Measurements from ENCODE around the gene FOXF1.

The FOXF1 gene

DNA sequence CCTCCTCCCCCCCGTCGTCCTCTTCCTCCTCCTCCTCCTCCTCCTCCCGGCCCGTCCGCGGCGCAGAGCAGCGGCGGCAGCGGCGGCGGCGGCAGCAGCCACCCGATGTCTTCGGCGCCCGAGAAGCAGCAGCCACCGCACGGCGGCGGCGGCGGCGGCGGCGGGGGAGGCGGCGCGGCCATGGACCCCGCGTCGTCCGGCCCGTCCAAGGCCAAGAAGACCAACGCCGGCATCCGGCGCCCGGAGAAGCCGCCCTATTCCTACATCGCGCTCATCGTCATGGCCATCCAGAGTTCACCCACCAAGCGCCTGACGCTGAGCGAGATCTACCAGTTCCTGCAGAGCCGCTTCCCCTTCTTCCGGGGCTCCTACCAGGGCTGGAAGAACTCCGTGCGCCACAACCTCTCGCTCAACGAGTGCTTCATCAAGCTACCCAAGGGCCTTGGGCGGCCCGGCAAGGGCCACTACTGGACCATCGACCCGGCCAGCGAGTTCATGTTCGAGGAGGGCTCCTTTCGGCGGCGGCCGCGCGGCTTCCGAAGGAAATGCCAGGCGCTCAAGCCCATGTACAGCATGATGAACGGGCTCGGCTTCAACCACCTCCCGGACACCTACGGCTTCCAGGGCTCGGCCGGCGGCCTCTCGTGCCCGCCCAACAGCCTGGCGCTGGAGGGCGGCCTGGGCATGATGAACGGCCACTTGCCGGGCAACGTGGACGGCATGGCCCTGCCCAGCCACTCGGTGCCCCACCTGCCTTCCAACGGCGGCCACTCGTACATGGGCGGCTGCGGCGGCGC is at the start of gene FOXF1:
Gene FOXF1 (plus strand): TSS at position 63 of the 797 bp plus-strand sequence. CDS start 43 bp downstream, at position 106.
- DNase-seq (ENCODE audit: low spot score) = peak; percentile 51

DNA sequence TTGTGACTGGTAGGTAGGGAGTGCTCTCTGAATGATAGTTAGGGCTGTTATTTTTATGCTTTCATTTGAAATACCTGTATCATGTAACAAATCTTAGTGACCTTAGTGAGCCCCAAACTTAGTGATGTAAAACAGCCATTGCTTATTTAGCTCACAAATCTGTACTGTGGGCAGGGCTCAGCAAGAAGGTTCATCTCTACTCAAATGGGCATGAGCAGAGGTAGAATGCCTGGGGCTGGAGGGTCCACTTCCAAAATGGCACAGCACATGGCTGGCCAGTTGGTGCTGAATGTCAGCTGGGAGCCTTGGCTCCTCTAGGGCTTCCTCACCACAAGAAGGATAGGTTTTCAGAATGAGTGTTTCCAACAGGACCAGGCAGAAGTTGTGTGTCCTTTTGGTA is 49.3 kb upstream of the FOXF1 start:
- no peak for DNase-seq (ENCODE audit: low spot score)

DNA sequence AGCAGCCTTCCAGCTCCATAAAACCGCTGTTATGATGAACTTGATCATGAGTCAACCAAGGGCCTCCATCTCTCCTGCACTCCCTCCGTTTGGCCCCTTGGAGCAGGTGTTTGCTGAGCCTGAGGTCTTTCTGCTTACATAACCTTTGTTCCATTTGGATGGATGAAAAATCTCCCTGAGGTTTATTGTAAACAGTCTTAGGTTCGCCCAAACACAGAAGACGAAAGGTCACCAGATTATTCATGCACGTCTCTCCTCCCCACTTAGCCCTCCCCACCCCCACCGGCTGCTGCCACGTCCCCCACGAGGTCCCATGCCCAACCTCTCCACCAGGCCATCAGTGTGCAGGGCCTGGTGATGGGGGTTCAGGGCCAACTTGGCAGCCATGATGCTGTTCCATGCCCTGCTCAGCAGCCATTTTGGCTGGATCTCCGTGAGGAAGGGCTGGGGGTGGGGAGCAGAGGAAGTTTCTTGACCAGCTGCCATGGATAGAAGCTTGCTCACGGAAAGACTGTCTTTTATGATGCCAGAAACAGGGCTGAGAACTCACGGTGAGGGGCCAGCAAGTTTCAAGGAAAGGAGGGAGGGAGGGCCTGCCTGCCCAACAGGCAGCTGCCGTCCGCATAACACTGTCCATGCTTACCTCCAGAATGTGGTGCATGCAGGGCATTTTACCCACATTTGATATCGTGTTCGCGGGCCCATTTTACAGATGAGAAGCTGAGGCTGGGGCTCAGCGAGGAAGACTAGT is 47.8 kb upstream of the FOXF1 start:
- DNase-seq (ENCODE audit: low spot score) = no peak

DNA sequence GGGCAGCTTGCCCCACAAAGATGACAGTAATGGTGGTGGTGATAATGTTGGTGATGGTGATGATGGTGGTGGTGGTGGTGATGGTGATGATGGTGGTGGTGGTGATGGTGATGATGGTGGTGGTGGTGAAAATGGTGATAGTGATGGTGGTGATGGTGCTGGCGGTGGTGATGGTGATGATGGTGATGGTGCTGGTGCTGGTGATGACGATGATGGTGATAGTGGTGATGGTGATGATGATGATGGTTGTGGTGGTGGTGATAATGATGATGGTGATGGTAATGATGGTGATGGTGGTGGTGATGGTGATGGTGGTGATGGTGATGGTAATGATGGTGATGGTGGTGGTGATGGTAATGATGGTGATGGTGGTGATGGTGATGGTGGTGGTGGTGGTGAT is 46.3 kb upstream of the FOXF1 start:
- DNase-seq (ENCODE audit: low spot score) = no peak

DNA sequence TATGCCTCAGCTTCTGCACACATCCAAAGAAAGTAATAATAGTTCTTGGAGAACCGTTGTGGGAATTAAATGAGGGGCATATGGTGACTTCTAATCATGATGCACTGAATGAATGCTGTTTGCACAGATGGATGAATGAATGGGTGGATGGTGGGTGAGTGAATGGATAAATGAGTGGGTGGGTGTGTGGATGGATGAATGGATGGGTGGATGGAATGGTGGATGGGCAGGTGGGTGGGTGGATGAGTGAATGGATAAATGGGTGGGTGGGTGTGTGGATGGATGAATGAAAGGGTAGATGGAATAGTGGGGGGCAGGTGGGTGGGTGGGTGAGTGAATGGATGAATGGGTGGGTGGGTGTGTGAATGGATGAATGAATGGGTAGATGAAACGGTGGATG is 44.9 kb upstream of the FOXF1 start:
- DNase-seq (ENCODE audit: low spot score) = no peak

DNA sequence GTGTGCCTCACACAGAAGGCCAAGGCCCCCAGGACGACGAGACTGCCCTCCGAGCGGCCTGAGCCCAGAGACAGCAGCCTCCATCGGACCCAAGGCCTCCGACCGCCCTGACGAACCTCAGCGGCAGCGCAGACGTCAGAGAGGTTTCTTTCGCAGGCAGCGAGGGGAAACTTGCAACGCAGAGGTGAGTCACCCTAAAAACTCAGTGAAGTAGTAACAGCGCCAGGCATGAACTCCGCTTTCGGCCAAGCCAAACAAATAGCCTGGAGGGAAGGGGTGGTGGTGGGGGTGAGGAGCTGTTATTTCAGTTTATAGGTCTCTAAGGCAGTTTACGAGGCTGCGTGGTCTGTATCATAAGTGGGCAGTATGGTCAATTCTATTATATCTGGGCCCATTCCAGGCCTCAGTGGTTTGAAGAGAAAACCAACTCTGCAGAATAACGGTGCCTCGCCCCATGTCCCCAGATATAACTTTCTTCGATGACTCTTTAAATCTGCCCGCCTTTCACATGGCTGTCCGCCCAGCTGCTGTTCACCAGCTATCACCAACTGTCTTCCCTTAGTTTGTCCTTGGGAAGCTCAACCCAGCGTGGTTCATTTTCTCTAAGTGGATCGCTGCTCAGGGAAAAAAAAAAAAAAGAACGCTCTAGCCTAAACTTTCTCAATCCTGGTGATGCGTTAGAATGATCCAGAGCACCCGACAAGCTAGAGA is 43.5 kb upstream of the FOXF1 start:
- no peak for DNase-seq (ENCODE audit: low spot score)

DNA sequence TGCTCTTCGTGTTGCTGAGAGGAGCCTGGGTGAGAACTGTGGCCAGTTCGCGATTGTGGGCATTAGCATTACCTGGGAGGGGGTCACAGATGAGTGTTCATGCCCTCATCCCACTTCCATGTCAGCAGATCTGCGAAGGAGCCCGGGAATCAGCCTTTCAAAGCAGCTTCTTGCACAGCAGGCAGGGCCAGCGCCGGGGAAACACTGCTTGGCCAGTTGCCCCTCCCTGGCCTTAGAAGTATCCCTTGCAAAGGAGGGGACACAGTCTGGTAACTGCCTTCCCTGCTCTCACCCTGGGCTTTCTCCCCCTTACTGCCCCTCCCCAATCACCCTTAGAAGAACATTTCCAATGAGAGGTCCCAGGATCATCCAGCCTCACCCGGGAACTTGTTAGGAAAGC is 42.8 kb upstream of the FOXF1 start:
- no peak for DNase-seq (ENCODE audit: low spot score)

DNA sequence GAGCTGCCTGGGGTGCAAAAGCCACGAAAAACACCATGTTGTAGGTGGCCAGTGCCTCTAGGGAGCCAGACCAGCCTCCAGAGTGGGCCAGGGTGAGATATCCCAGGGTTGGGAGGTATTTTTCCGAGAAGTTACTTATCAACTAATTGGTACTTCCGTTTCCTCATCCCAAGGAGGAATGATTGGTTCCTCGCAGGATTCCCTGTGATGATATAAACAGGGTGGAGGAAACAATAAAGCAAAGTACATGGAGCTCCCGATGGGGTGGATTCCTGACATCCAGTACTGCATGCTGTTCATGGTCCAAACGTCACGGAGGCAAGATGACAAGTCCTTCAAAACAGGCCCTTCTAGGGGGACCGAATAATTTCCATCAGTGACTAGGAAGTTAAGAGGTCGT is 39.4 kb upstream of the FOXF1 start:
- DNase-seq (ENCODE audit: low spot score) = no peak

DNA sequence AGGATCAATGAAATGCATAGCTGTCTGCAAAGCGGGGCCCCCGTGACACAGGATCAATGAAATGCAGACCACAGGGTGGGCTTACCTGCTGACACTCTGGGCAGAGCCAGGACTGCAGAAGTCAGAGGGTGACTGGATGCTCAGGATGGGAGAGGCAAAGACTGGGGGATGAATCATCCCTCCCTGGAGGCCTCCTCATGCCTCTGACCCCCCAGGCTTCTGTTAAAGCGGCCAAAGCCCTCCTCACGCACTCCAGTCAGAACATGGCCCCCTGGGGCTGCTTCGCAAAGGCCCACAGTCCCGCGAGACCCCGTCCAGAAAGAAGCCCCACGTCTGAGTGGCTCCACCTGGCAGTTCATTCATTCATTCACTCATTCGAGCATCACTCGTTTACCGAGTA is 38.4 kb upstream of the FOXF1 start:
- no peak for DNase-seq (ENCODE audit: low spot score)

DNA sequence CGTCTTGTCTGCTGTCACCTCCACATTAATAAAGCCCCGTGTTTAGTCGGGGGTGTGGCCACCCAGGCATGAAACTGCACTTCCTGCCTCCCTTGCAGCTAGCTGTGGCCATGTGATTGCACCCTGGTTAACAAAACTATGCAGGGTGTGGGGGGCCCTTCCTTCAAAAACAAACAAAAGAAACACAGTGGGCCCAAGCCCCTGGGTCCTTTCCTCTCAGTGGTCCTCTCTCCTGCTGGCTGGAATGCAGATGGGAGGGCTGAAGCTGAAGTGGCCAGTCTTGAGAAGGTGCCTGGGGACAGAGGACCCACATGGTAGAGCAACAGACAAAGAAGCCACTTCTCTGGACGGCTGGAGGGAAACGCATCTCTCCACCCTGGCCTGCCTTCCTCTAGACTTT is 38.0 kb upstream of the FOXF1 start:
- DNase-seq (ENCODE audit: low spot score) = no peak

DNA sequence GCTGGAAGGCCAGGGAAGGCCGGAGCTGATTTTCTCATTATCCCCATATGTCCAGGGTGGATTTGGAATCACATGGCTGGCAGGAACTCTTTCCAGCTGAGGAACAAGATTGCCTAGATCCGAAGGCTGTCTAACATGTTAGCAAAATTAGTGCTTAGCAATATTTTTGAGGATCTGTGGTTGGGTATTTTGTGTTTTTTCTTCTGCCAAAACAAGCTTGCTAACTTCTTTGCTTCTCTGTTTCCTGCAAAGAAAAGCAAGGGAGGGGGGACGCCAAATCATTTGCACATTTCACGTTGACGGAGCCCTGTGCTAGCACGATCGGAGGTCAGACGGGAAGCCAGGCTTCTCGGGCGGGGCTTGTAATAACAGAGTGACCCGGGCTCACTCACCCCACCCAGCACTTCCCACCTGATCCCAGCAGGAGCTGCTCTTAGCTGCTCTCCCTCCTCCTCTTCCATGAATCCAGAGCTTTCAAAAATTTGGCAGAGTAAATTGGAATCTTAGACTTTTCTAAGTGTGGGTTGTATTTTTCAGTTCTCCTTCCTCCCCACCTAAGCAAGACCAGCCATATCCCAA is 33.3 kb upstream of the FOXF1 start:
- DNase-seq (ENCODE audit: low spot score) = no peak

DNA sequence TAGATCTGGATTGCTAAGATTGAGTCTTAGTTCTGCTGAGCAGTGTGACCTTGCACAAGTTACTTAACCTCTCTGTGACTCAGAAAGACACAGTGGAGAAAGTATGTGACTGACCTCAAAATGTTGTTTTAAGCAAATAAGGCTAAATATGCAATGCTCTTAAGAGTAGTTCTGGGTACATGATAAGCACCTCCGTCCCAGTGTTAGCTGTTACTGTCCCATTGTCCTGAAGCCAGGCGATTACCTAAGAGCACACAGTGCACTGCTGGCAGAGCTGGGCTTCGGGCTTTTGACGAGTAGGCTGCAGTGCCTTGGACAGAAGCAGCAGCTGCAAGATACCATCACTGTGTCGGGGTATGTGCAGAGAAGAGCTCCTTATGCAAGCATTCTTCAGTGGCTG is 32.7 kb upstream of the FOXF1 start:
- DNase-seq (ENCODE audit: low spot score) = no peak

DNA sequence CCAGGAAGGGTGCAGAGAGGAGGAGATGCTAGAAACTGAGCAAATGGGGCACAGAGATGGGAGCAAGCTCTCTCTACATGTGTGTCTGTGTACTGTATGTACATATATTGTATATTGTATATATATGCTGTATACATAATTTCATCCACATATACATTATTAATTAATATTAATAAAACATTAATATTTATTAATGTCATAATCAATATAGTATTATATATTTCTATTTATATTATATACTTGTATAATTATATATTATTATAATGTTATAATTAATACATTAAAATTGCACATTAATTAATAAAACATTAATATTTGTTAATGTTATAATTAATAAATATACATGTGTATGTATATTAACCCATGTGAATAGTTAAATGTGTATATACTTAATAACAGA is 31.5 kb upstream of the FOXF1 start:
- DNase-seq (ENCODE audit: low spot score) = no peak

DNA sequence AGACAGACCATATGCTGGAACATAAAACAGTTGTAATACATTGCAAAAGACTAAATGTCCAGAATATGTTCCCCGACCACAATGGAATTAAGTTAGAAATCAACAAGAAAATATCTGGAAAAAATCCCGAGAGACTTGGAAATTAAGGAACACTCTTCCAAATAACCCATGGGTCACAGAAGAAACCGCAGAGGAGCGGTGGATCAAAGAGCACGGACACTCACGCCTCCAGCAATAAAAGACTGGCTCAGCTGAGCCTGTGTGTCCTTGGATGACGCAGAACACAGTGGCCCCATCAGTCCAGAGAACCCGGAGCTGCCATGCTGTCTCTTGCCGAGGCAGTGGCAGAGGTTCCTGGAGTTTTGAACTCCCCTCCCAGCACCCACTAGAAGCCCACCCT is 30.9 kb upstream of the FOXF1 start:
- no peak for DNase-seq (ENCODE audit: low spot score)

DNA sequence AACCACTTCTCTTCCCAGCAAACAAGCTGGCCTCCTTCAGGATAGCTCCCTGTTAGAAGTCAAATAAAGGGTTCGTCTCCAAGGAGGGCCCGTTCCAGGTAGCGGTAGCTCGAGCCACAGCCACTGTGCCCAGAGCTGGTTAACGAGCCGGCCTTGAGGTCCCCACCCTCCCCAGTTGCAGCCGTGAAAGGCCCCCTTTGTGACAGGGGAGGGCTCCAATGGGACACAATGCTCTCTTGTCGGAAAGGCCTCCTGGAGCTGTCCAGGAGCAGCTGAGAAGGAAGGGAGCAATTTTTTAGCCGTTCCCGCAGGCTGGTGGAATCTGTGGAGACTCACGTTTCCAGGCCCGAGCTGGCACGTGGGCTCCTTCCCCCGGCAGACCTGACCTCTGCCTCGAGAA is 29.9 kb upstream of the FOXF1 start:
- DNase-seq (ENCODE audit: low spot score) = no peak

DNA sequence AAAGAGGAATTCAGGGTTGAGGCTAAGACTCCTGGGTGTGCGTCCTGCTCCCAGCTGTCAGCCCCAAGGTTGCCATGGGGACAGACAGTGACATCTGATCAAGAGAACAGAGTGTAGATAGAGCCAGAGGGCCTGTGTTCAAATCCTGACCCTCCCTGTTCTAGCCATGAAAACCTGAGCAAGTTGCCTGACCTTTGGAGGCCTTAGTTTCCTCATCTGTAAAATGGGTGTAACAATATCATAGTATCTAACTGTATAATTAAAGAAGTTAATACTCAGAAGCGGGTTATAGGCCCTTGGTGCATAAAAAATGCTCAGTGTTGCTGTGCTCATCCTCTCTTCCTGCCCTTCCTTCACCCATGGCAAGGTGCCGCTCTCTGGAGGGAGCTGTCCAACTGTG is 28.7 kb upstream of the FOXF1 start:
- DNase-seq (ENCODE audit: low spot score) = no peak

DNA sequence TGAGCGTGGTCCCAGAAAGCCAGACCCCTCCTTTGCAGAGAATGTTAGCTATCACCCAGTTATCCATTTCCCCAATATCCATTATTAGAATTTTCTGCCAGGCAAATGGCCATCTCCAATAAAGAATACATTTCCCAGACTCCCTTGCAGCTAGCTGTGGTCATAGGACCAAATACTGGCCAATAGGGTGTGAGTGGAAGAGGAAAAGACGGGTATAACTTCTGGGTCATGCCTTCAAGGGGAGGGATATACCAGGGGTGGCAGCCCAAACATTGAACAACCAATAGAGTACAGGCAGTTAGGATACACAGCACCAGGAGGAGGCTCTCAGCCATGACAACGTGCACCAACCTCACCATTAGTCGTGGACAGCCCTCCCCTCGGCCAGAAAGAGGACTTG is 26.1 kb upstream of the FOXF1 start:
- no peak for DNase-seq (ENCODE audit: low spot score)

DNA sequence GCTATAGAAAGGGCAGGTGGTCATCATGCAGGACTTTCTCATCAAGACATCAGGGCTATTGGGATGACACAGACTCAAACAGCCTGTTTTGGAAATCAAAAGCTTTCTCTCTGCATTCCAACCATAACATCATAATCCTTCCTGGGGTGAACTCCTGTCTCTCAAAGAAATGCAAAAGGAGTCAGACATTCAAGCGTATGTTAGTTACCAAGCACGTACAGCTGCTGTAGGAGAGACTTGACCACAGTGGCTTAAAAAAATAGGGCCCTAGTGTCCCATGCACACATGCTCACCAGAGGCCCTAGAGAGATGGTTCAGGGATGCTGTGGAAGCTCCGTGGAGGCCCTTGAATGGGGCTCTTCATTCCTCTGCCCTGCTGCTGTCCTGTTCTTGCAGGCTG is 24.6 kb upstream of the FOXF1 start:
- DNase-seq (ENCODE audit: low spot score) = no peak

DNA sequence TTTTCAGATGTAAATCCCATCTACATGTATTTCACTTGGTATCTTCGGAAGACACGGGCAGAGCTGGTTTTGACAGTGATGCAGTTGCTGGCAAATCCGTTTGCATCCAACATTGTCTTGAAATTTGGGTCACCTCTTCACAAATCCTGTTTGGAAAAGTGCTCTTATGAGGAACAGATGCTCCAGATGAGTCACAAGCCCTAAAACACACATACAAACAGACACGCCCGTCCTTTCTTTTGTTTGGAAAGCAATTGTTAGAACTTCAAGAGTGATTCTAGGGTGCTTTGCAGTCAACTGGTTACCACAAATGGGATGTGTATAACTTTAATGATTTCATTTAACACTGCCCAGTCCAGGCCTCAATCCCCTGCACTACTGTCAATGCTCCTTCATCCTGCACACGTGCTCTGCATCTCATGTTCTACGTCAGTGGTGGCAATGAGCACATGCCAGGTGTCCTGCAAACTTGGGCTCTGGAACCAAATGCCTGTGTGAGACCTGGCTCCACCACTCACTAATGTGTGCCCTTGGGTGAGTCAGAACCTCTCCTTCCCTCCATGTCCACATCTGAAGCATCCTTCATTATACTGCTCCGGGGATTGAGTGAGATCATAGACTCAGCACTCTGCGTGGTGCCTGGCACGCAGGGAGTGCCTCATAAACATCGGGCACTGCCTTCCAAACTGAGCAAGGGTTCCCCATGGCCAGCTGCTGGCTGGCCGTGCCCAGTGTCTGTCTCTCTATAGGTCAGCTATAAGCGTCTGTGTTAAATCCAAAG is 19.3 kb upstream of the FOXF1 start:
- DNase-seq (ENCODE audit: low spot score) = no peak

DNA sequence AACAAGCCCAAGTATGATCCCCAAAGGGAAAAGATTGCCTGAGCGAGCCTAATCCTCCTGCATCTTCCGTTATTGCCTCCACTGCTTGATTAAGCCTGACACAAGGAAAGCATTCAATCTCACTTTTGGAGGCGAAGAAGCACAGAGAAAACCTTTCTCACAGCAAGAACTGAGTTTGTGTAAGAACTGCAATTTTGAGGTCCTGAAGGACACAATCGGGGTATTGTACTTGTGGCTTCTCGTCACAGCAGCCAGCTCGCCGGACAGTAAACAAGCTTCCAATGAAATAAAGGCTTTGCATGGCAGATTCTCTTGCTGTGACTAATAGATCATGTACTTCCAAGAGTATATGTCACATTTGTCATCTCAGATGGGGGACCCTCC is 18.7 kb upstream of the FOXF1 start:
- DNase-seq (ENCODE audit: low spot score) = no peak

DNA sequence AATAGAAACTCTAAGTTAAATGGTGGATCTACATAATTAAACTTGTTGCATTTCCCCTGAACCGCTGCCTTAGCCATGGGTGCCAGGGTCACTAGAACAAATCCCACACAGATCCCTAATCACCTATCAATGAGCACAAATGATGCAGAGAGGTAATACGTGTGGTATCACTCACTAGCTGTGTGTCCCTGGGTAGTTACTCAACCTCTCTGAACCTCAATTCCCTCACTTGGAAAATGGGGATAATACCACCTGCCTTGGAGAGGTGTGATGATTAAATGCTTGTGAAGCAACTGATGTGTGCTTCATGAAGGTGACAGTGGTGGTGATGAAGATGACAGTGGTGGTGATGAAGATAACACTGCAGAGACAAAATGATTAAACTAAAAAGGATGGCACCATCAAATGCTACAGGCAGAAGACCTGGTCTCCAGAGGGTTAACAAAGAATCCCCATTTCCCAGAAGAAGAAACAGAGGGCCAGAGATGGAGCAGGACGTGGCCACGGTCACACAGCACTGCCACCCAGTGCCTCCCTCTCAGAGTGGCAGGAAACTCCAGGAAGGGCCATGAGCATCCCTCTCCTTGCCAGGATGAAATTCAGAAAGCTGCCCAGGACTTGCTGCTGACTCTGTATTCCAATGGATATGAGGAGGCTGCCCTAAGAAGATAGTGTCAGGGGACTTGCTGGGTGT is 17.9 kb upstream of the FOXF1 start:
- no peak for DNase-seq (ENCODE audit: low spot score)

Data from GM03348 (cell line).